Measurements from ENCODE around the gene FAM210B. TPM values are rescaled to one million over a fixed set of nuclear protein-coding genes. Genes with fewer than 3 reads are reported as not detected.
"Not testable (repeated sequence)": the region's sequence is repeated elsewhere in the genome, so short reads cannot be mapped to it uniquely, and the experiment has no call there.

Gene FAM210B
- total RNA-seq = 26.4 and 46.5 TPM in 2 replicates

GRCh38 chr20:56358600-56359211 lies at the start of gene FAM210B:
Gene FAM210B (plus strand): TSS chr20:56358974. CDS start chr20:56359006, 32 bp downstream.
- DNase-seq (ENCODE audit: low read depth) = peak; percentile 69

- no peak for DNase-seq (ENCODE audit: low read depth)
Measured at GRCh38 chr20:56316051-56316450, 42.7 kb upstream of the FAM210B start.

- DNase-seq (ENCODE audit: low read depth) = no peak
Measured at GRCh38 chr20:56316483-56316882, 42.3 kb upstream of the FAM210B start.

- no peak for DNase-seq (ENCODE audit: low read depth)
Measured at GRCh38 chr20:56322681-56323080, 36.1 kb upstream of the FAM210B start.

GRCh38 chr20:56323206-56323605 lies 35.6 kb upstream of the FAM210B start:
- no peak for DNase-seq (ENCODE audit: low read depth)

GRCh38 chr20:56323656-56324055 lies 35.1 kb upstream of the FAM210B start:
- DNase-seq (ENCODE audit: low read depth) = no peak

- DNase-seq (ENCODE audit: low read depth) = no peak
Measured at GRCh38 chr20:56324806-56325205, 34.0 kb upstream of the FAM210B start.

GRCh38 chr20:56328861-56329260 lies 29.9 kb upstream of the FAM210B start:
- peak; percentile 3 for DNase-seq (ENCODE audit: low read depth)

GRCh38 chr20:56336709-56337108 lies 22.1 kb upstream of the FAM210B start:
- DNase-seq (ENCODE audit: low read depth) = not testable (repeated sequence)

- no peak for DNase-seq (ENCODE audit: low read depth)
Measured at GRCh38 chr20:56342783-56343182, 16.0 kb upstream of the FAM210B start.

- DNase-seq (ENCODE audit: low read depth) = no peak
Measured at GRCh38 chr20:56343861-56344381, 14.9 kb upstream of the FAM210B start.

GRCh38 chr20:56345911-56346310 lies 12.9 kb upstream of the FAM210B start:
- no peak for DNase-seq (ENCODE audit: low read depth)

GRCh38 chr20:56347628-56348304 lies 11.0 kb upstream of the FAM210B start:
- DNase-seq (ENCODE audit: low read depth) = no peak

GRCh38 chr20:56348305-56348693 lies 10.5 kb upstream of the FAM210B start:
- no peak for DNase-seq (ENCODE audit: low read depth)

- no peak for DNase-seq (ENCODE audit: low read depth)
Measured at GRCh38 chr20:56348746-56349145, 10.0 kb upstream of the FAM210B start.

GRCh38 chr20:56350842-56351241 lies 7.9 kb upstream of the FAM210B start:
- DNase-seq (ENCODE audit: low read depth) = no peak

- no peak for DNase-seq (ENCODE audit: low read depth)
Measured at GRCh38 chr20:56352345-56353055, 6.3 kb upstream of the FAM210B start.

GRCh38 chr20:56353356-56353755 lies 5.4 kb upstream of the FAM210B start:
- no peak for DNase-seq (ENCODE audit: low read depth)

- no peak for DNase-seq (ENCODE audit: low read depth)
Measured at GRCh38 chr20:56358070-56358469, 704 bp upstream of the FAM210B start.

- DNase-seq (ENCODE audit: low read depth) = peak; percentile 61
Measured at GRCh38 chr20:56359212-56360132, 698 bp downstream of the FAM210B start.

GRCh38 chr20:56360133-56360907 lies 1.5 kb downstream of the FAM210B start:
- DNase-seq (ENCODE audit: low read depth) = no peak
